Neutrophil (primary cell): ENCODE measurements around the gene LRP8.

Source experiments
- H3K27ac ChIP-seq: fragments of 200-600 bp; sonication (generic); 2 replicates; pipeline ENCODE4 v1.5.1; 2016; ENCODE audit warnings: mild to moderate bottlenecking, moderate library complexity
- H3K27me3 ChIP-seq: fragments of 200-600 bp; sonication (generic); 2 replicates; pipeline ENCODE4 v1.6.0; 2016; ENCODE audit warnings: mild to moderate bottlenecking
- H3K36me3 ChIP-seq: fragments of 200-600 bp; sonication (generic); 2 replicates; pipeline ENCODE4 v1.5.1; 2017
- H3K4me1 ChIP-seq, 2 experiments: fragments of 200-600 bp in 1 of 2; sonication (generic) in 1 of 2; 1 replicate in 1 of 2; 2 replicates in 1 of 2; pipeline versions ENCODE4 v1.5.1 to v1.6.1; 2013 to 2016; ENCODE audit warnings: low read depth in 1 of 2, low read length in 1 of 2, mild to moderate bottlenecking in 1 of 2, moderate library complexity in 1 of 2; ENCODE audit not compliant: control insufficient read depth in 1 of 2, insufficient read depth in 1 of 2
- H3K4me3 ChIP-seq, 2 experiments: fragments of 200-600 bp in 1 of 2; sonication (generic) in 1 of 2; 1 replicate in 1 of 2; 2 replicates in 1 of 2; pipeline ENCODE4 v1.5.1; 2013 to 2016; ENCODE audit warnings: low read depth in 1 of 2, low read length in 1 of 2, mild to moderate bottlenecking in 1 of 2, moderate library complexity in 1 of 2
- H3K9me3 ChIP-seq: fragments of 200-600 bp; sonication (generic); 2 replicates; pipeline ENCODE4 v1.5.1; 2016
- CTCF ChIP-seq: fragments of 200-600 bp; sonication (generic); IDR thresholded peaks from 2 replicates; pipeline ENCODE4 v1.5.1; 2016; ENCODE audit warnings: antibody characterized with exemption

LRP8 gene

DNA sequence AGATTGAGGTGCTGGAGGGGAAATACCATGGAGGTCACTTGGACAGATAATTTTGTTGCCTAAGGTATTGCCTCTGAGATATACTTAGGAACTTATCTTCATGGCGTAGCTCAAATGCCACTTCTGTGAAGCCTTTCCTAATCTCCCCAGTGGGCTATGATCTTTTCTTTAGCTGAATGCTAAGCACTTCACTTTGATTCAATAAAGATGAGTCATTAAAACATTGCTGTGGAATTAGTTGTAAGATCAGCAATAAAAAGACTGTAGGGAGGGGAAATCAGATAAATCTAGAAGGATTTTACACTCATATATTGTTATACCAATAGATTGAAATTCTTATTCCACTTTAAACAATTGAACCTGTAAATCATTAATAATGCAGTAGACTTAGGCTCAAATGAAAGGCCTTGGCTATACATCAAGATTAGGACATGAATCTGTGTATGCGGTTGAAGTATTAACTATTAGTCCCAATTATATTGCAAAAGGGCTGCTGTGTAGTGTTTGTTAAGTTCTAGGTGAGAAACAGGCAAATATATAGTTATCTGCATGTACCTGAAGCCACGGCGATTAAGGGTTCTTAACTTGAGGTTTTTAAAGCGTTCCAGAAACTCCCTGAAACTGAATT lies 70.3 kb downstream of the LRP8 start:
- no peak for TF ChIP-seq CTCF
- no peak overlapping the region for H3K27ac ChIP-seq
- H3K27me3 ChIP-seq: no peaks in the 10 kb centered on the region
- no peaks in the 10 kb centered on the region for H3K9me3 ChIP-seq
- H3K4me1 ChIP-seq: no peaks in the 10 kb centered on the region
- H3K4me3 ChIP-seq: no peak overlapping the region
- no peaks in the 10 kb centered on the region for H3K36me3 ChIP-seq

DNA sequence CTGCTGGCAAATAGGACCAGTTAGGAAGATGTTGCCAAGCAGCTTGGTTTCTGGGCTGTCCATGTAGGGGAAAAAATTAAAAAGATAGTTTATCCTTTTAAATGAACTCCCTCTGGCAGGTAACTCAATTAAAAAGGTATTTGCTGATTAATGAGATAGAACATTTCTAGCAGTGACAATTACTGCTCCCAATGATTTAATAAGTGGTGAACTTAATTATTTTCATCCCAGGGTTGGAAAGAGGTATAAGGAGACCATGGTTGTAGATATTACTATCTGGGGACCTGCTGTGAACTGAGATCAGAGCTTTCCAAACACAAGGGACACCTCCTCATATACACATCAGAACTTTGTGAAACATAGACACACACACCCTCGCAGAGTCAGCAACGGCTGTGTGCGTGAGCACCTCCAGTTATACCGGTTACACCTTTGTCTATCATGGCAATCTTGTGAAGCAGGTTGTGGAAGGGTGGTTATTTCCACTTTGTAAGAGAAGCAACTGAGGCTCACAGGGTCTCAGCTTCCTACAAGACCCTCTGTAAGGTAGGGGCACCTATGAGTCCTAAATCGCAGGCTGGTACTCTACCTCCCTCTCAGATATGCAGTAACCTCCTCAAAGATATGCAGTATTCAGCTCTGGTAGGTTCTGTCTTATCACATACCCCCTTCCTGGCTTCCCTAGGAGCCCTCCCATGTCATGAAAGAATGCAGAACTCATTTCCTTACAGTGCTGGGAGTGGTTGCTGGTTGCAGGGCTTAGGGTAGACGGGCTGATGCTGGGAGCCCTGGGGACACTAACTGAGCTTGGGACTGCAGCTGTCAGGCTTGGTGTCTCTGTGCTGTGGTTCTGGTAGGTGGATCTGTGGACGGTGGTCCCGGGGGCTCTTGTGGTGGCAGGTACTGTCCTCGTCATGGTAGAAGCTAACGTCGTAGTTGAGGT lies 71.1 kb downstream of the LRP8 start:
- H3K4me1 ChIP-seq: no peaks in the 10 kb centered on the region
- no peaks in the 10 kb centered on the region for H3K36me3 ChIP-seq
- H3K9me3 ChIP-seq: no peaks in the 10 kb centered on the region
- H3K27ac ChIP-seq: no peak overlapping the region
- no peaks in the 10 kb centered on the region for H3K27me3 ChIP-seq
- no peak overlapping the region for H3K4me3 ChIP-seq
- TF ChIP-seq CTCF: no peak

DNA sequence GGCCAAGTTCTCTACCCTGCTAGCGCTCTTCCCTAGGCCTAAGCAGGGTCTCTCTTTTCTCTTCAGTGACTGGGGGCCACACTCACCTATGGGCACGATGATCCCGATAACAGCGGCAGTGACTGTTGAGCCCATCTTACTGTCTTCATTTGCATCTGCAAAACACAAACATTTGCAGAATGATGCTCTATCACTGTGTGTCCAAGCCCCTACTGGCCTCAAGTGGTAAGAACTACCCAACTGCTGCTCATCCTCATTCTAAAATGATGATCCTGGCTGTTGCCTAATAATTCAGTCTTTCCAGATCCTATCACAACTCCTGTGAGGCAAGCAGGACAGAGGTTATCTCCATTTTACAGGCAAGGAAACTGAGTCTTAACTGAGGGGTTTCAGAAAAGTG lies 72.8 kb downstream of the LRP8 start:
- Histone ChIP-seq H3K27ac (no peak overlapping the region), H3K36me3 (no peaks in the 10 kb centered on the region), H3K4me3 (no peak overlapping the region), H3K9me3 (no peaks in the 10 kb centered on the region), H3K27me3 (no peaks in the 10 kb centered on the region), H3K4me1 (no peaks in the 10 kb centered on the region)
- no peak for TF ChIP-seq CTCF

- Histone ChIP-seq H3K4me3 (no peak overlapping the region), H3K27me3 (no peaks in the 10 kb centered on the region), H3K4me1 (no peaks in the 10 kb centered on the region), H3K9me3 (no peaks in the 10 kb centered on the region), H3K36me3 (no peaks in the 10 kb centered on the region), H3K27ac (no peak overlapping the region)
- no peak for TF ChIP-seq CTCF
Measured at GRCh38 chr1:53254011-53254640, 73.7 kb downstream of the LRP8 start.

DNA sequence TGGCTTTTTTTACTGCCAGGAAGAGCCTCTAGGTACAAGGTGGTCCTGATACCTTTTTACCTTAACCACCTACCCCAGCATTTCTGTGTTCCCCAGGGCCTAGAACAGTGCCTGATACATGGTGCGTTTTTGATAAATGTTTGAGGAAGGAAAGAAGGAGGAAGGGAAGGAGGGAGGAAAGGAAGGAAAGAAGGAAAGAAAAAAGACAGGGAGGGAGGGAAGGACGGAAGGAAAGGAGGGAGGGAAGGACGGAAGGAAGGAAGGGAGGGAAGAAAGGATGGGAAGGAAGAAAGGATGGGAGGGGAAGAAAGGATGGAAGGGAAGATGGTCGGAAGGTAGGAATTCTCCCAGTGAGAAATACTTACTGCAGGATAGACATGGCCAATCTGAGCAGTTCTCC lies 77.5 kb downstream of the LRP8 start:
- TF ChIP-seq CTCF: no peak
- Histone ChIP-seq H3K9me3 (no peaks in the 10 kb centered on the region), H3K36me3 (no peaks in the 10 kb centered on the region), H3K27ac (no peak overlapping the region), H3K4me3 (no peak overlapping the region), H3K27me3 (no peaks in the 10 kb centered on the region), H3K4me1 (no peaks in the 10 kb centered on the region)
